GM18505 (cell line): ENCODE results near the gene RBM19.

Experiments
- ATAC-seq: cut with Tn5 transposase; IDR thresholded peaks from one replicate; pipeline ENCODE4 v1.9.1; 2021; ENCODE audit not compliant: unreplicated experiment
- POLR2A ChIP-seq: IDR thresholded peaks from 4 replicates; pipeline ENCODE4 v1.6.1; 2011; ENCODE audit warnings: borderline replicate concordance; ENCODE audit not compliant: insufficient read depth, insufficient read length; ENCODE audit errors: extremely low read depth

Gene RBM19

GRCh38 chr12:113860059-113860820, 105.9 kb downstream of the RBM19 start:
- no peak for ATAC-seq
- no peak for TF ChIP-seq POLR2A

- no peak for ATAC-seq
- TF ChIP-seq POLR2A = no peak
Measured at GRCh38 chr12:113858841-113859386, 107.2 kb downstream of the RBM19 start.

- ATAC-seq = no peak
- no peak for TF ChIP-seq POLR2A
Measured at GRCh38 chr12:113857371-113857770, 108.8 kb downstream of the RBM19 start.

- ATAC-seq = no peak
- TF ChIP-seq POLR2A = no peak
Measured at GRCh38 chr12:113855998-113856397, 110.1 kb downstream of the RBM19 start.

- ATAC-seq = no peak
- TF ChIP-seq POLR2A = no peak
Measured at GRCh38 chr12:113854385-113855142, 111.6 kb downstream of the RBM19 start.

GRCh38 chr12:113853491-113853890, 112.6 kb downstream of the RBM19 start:
- no peak for TF ChIP-seq POLR2A
- ATAC-seq = no peak

GRCh38 chr12:113852695-113853490, 113.2 kb downstream of the RBM19 start:
- ATAC-seq = no peak
- no peak for TF ChIP-seq POLR2A

GRCh38 chr12:113852264-113852663, 113.9 kb downstream of the RBM19 start:
- no peak for ATAC-seq
- TF ChIP-seq POLR2A = no peak

GRCh38 chr12:113850309-113851056, 115.6 kb downstream of the RBM19 start:
- TF ChIP-seq POLR2A = no peak
- ATAC-seq = no peak

GRCh38 chr12:113847856-113848255, 118.3 kb downstream of the RBM19 start:
- ATAC-seq = no peak
- no peak for TF ChIP-seq POLR2A

- ATAC-seq = no peak
- TF ChIP-seq POLR2A = no peak
Measured at GRCh38 chr12:113846883-113847755, 119.0 kb downstream of the RBM19 start.
